H9 (cell line): Measurements from ENCODE around the gene STON2. TPM values are rescaled to one million over a fixed set of nuclear protein-coding genes. Genes with fewer than 3 reads are reported as not detected.

Experiments used
- DNase-seq: peaks from one replicate; pipeline ENCODE4 v3.0.0-alpha.2; 2017
- H2AFZ ChIP-seq: one replicate; pipeline ENCODE4 v1.6.1; 2013; ENCODE audit warnings: mild to moderate bottlenecking, low read length, control low read depth, moderate library complexity
- H2AK5ac ChIP-seq: 2 replicates; pipeline ENCODE4 v1.6.1; 2013; ENCODE audit warnings: low read length, control low read depth, mixed read lengths; ENCODE audit not compliant: insufficient read length
- H2BK120ac ChIP-seq: one replicate; pipeline ENCODE4 v1.6.1; 2013; ENCODE audit warnings: low read depth, mild to moderate bottlenecking, low read length, control low read depth, inconsistent platforms; ENCODE audit not compliant: poor library complexity, severe bottlenecking
- H2BK12ac ChIP-seq: 2 replicates; pipeline ENCODE4 v1.6.1; 2013; ENCODE audit warnings: low read length, control low read depth, mixed read lengths, low read depth; ENCODE audit not compliant: insufficient read length
- H2BK15ac ChIP-seq: 2 replicates; pipeline ENCODE4 v1.6.1; 2013; ENCODE audit warnings: low read depth, low read length, control low read depth
- H2BK20ac ChIP-seq: one replicate; pipeline ENCODE4 v1.6.1; 2013; ENCODE audit warnings: low read depth, mild to moderate bottlenecking, low read length, control low read depth, inconsistent platforms; ENCODE audit not compliant: poor library complexity, severe bottlenecking
- H2BK5ac ChIP-seq: 2 replicates; pipeline ENCODE4 v1.6.1; 2013; ENCODE audit warnings: low read length, control low read depth, mixed read lengths; ENCODE audit not compliant: insufficient read length
- H3K14ac ChIP-seq: 2 replicates; pipeline ENCODE4 v1.6.1; 2013; ENCODE audit warnings: low read length, control low read depth; ENCODE audit not compliant: insufficient read depth
- H3K18ac ChIP-seq: 2 replicates; pipeline ENCODE4 v1.6.1; 2013; ENCODE audit warnings: low read depth, mild to moderate bottlenecking, mixed read lengths, low read length, control low read depth; ENCODE audit not compliant: insufficient read length
- H3K23ac ChIP-seq: 2 replicates; pipeline ENCODE4 v1.6.1; 2013; ENCODE audit warnings: low read length, control low read depth, mixed read lengths, low read depth; ENCODE audit not compliant: insufficient read length
- H3K23me2 ChIP-seq: 2 replicates; pipeline ENCODE4 v1.6.1; 2013; ENCODE audit warnings: low read depth, mild to moderate bottlenecking, mixed read lengths, low read length, control low read depth; ENCODE audit not compliant: insufficient read length, poor library complexity, severe bottlenecking
- H3K27ac ChIP-seq: 2 replicates; pipeline ENCODE4 v1.5.1; 2013; ENCODE audit warnings: low read length, control low read depth, mixed read lengths, low read depth; ENCODE audit not compliant: insufficient read length
- H3K27me3 ChIP-seq: 2 replicates; pipeline ENCODE4 v1.6.1; 2013; ENCODE audit warnings: low read length, control low read depth, inconsistent platforms; ENCODE audit not compliant: insufficient read depth
- H3K4ac ChIP-seq: 2 replicates; pipeline ENCODE4 v1.6.1; 2013; ENCODE audit warnings: low read depth, mild to moderate bottlenecking, control low read depth, inconsistent platforms, low read length, moderate library complexity
- H3K4me1 ChIP-seq: 2 replicates; pipeline ENCODE4 v1.6.1; 2013; ENCODE audit warnings: low read length, control low read depth, inconsistent platforms; ENCODE audit not compliant: insufficient read depth
- H3K4me2 ChIP-seq: 2 replicates; pipeline ENCODE4 v1.6.1; 2013; ENCODE audit warnings: low read length, control low read depth, mixed read lengths; ENCODE audit not compliant: insufficient read length, insufficient read depth
- H3K56ac ChIP-seq: 2 replicates; pipeline ENCODE4 v1.6.1; 2013; ENCODE audit warnings: low read depth, mild to moderate bottlenecking, mixed read lengths, low read length, control low read depth; ENCODE audit not compliant: insufficient read length
- H3K79me1 ChIP-seq: 2 replicates; pipeline ENCODE4 v1.6.1; 2013; ENCODE audit warnings: low read depth, mild to moderate bottlenecking, moderate library complexity, low read length, control low read depth, inconsistent platforms; ENCODE audit not compliant: insufficient read depth, poor library complexity, severe bottlenecking
- H3K79me2 ChIP-seq: 2 replicates; pipeline ENCODE4 v1.6.1; 2013; ENCODE audit warnings: low read length, control low read depth, inconsistent platforms; ENCODE audit not compliant: insufficient read depth
- H3K9ac ChIP-seq: 2 replicates; pipeline ENCODE4 v1.6.1; 2013; ENCODE audit warnings: low read length, control low read depth, mixed read lengths; ENCODE audit not compliant: insufficient read length; ENCODE audit errors: extremely low read depth
- H3K9me3 ChIP-seq: one replicate; pipeline ENCODE4 v1.6.1; 2013; ENCODE audit warnings: low read depth, low read length, inconsistent platforms; ENCODE audit not compliant: control insufficient read depth
- H3T11ph ChIP-seq: one replicate; pipeline ENCODE4 v1.6.1; 2013; ENCODE audit warnings: mild to moderate bottlenecking, low read length, control low read depth, inconsistent platforms
- H4K20me1 ChIP-seq: one replicate; pipeline ENCODE4 v1.6.1; 2013; ENCODE audit not compliant: control insufficient read depth, insufficient read length, insufficient read depth
- H4K5ac ChIP-seq: 2 replicates; pipeline ENCODE4 v1.6.1; 2013; ENCODE audit warnings: low read depth, mild to moderate bottlenecking, mixed read lengths, low read length, control low read depth; ENCODE audit not compliant: insufficient read length
- H4K8ac ChIP-seq: replicated peaks from 2 replicates; pipeline ENCODE4 v1.6.1; 2013; ENCODE audit warnings: low read length, control low read depth, mixed read lengths, low read depth; ENCODE audit not compliant: insufficient read length
- H4K91ac ChIP-seq: 2 replicates; pipeline ENCODE4 v1.6.1; 2013; ENCODE audit warnings: low read depth, mild to moderate bottlenecking, moderate library complexity, mixed read lengths, low read length, control low read depth; ENCODE audit not compliant: insufficient read length
- H3K27ac Mint-ChIP-seq, 3 experiments: 2 replicates in 2 of 3; 3 replicates in 1 of 3; pipeline ENCODE4 v1.8.0; 2020 to 2021; ENCODE audit warnings: mixed read lengths in 3 of 3, mild to moderate bottlenecking in 1 of 3, moderate library complexity in 1 of 3
- H3K27me3 Mint-ChIP-seq: 2 replicates; pipeline ENCODE4 v1.8.0; 2021; ENCODE audit warnings: low read depth, mild to moderate bottlenecking, moderate library complexity, mixed read lengths
- H3K36me3 Mint-ChIP-seq, 3 experiments: 2 replicates in 2 of 3; 3 replicates in 1 of 3; pipeline ENCODE4 v1.8.0; 2020 to 2021; ENCODE audit warnings: low read depth in 3 of 3, mixed read lengths in 3 of 3; ENCODE audit not compliant: insufficient read depth in 1 of 3
- H3K4me1 Mint-ChIP-seq, 2 experiments: 2 replicates each; pipeline ENCODE4 v1.8.0; 2020; ENCODE audit warnings: mixed read lengths in 2 of 2
- H3K4me3 Mint-ChIP-seq, 2 experiments: 2 replicates in 1 of 2; 3 replicates in 1 of 2; pipeline ENCODE4 v1.8.0; 2020 to 2021; ENCODE audit warnings: mild to moderate bottlenecking in 2 of 2, mixed read lengths in 2 of 2, moderate library complexity in 1 of 2
- H3K9me3 Mint-ChIP-seq, 2 experiments: 2 replicates in 1 of 2; 3 replicates in 1 of 2; pipeline ENCODE4 v1.8.0; 2020; ENCODE audit warnings: mild to moderate bottlenecking in 2 of 2, mixed read lengths in 2 of 2, moderate library complexity in 1 of 2
- WGBS: extraction: QIAGEN DNeasy Blood & Tissue Kit; methylation state at CpG from one replicate; pipeline ENCODE4 v1.1.7; 2013; ENCODE audit warnings: missing lambda C conversion rate, low lambda C conversion rate, mixed read lengths; ENCODE audit not compliant: insufficient read length; ENCODE audit errors: extremely low coverage; 5-methylcytosine and 5-hydroxymethylcytosine counted together
- total RNA-seq: library from RNA; stranded (reverse); gene quantifications from 2 replicates; pipeline ENCODE4 v1.2.1, GENCODE V29; 2021
- TF ChIP-seq, protein P1 (sequence below): fragments of 200-600 bp; sonication (generic); conservative IDR thresholded peaks from 3 replicates; pipeline ENCODE4 v1.8.0; 2021; ENCODE audit warnings: antibody characterized with exemption, mild to moderate bottlenecking

The STON2 gene
- total RNA-seq, 1 experiment from 2014 or later: 62.9 TPM

DNA sequence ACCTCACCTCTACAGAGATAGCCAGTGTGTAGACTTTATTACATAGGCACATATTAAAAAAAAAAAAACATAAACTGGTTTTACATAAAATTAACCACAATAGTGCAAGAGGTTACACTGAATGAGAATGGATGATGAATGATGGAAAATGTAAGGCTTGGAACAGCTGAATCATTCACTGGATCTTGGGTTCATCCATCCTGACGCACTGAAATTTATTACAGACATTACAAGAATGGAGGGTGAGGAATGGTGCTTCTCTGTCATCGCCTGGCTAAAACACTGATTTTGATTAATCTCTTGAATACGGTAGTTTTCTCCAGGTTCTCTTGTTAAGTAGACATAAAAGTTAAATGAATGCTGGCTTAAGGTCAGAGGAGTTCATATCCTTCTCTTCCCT, 139.4 kb downstream of the STON2 start:
- no peak overlapping the region for H2BK5ac ChIP-seq
- no peaks in the 10 kb centered on the region for H3K27me3 ChIP-seq
- no peak overlapping the region for H3K27ac ChIP-seq
- H4K20me1 ChIP-seq: no peaks in the 10 kb centered on the region
- H3T11ph ChIP-seq: no peak overlapping the region
- H3K9me3 Mint-ChIP-seq: 0 out of 5 replicates have a peak, but pooled peaks cover 0 to 3% of the 10 kb centered on the region in 2 experiments
- no peak overlapping the region for H2BK20ac ChIP-seq
- H3K27ac Mint-ChIP-seq: no peak overlapping the region
- H3K79me2 ChIP-seq: no peaks in the 10 kb centered on the region
- no peak for DNase-seq
- H3K4ac ChIP-seq: no peak overlapping the region
- TF ChIP-seq, protein P1, sequence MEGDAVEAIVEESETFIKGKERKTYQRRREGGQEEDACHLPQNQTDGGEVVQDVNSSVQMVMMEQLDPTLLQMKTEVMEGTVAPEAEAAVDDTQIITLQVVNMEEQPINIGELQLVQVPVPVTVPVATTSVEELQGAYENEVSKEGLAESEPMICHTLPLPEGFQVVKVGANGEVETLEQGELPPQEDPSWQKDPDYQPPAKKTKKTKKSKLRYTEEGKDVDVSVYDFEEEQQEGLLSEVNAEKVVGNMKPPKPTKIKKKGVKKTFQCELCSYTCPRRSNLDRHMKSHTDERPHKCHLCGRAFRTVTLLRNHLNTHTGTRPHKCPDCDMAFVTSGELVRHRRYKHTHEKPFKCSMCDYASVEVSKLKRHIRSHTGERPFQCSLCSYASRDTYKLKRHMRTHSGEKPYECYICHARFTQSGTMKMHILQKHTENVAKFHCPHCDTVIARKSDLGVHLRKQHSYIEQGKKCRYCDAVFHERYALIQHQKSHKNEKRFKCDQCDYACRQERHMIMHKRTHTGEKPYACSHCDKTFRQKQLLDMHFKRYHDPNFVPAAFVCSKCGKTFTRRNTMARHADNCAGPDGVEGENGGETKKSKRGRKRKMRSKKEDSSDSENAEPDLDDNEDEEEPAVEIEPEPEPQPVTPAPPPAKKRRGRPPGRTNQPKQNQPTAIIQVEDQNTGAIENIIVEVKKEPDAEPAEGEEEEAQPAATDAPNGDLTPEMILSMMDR: no peak
- no peak overlapping the region for H2BK120ac ChIP-seq
- no peak overlapping the region for H3K9ac ChIP-seq
- no peak overlapping the region for H3K56ac ChIP-seq
- H4K5ac ChIP-seq: no peak overlapping the region
- H3K14ac ChIP-seq: no peak overlapping the region
- no peak overlapping the region for H4K91ac ChIP-seq
- H3K4me1 Mint-ChIP-seq: peaks cover 29 to 32% of the 10 kb centered on the region in 2 experiments
- H3K4me2 ChIP-seq: no peak overlapping the region
- peaks cover 6% of the 10 kb centered on the region; the same call in 1 of the 2 replicates for H3K4me1 ChIP-seq
- no peak overlapping the region for H2AK5ac ChIP-seq
- H3K23me2 ChIP-seq: no peaks in the 10 kb centered on the region
- no peaks in the 10 kb centered on the region for H3K27me3 Mint-ChIP-seq
- no peak overlapping the region for H2AFZ ChIP-seq
- no peaks in the 10 kb centered on the region for H3K9me3 ChIP-seq
- no peak overlapping the region for H3K4me3 Mint-ChIP-seq
- no peak overlapping the region for H4K8ac ChIP-seq
- H3K79me1 ChIP-seq: no peaks in the 10 kb centered on the region
- no peak overlapping the region for H2BK12ac ChIP-seq
- no CpG with 5 or more reads among the region's 3 CpGs for WGBS
- peaks cover 9 to 19% (median 19%) of the 10 kb centered on the region in 3 experiments; a peak in 6 of 7 replicates for H3K36me3 Mint-ChIP-seq
- no peak overlapping the region for H3K18ac ChIP-seq
- H2BK15ac ChIP-seq: no peak overlapping the region
- no peak overlapping the region for H3K23ac ChIP-seq
